ENCODE measurements around the gene MRPS35.

DNA sequence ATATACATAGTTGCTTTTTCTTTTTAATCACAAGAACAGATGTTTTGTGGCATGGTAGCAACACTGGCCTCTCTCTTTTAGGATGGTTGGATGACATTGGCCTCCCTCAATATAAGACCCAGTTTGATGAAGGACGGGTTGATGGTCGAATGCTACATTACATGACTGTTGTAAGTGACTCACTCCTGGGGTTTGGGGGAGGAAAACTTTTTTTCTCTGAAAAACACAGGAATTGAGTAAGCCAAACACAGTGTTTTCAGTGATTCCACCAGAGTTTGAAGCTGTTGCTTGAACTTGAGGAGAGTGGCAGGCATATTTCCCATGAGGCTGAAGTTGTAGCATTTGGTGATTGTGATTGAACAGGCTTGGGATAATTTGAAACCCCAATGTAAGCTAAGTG, 28.1 kb upstream of the MRPS35 start:
- no peak for TF ChIP-seq CTCF (IDR thresholded peaks at IDR 0.05)
- no peak for TF ChIP-seq POLR2A (IDR thresholded peaks at IDR 0.05)
